KMS-11 (cell line): ENCODE results near the gene BRD4.

Experiments used
- H2AFZ ChIP-seq: fragments of 200-600 bp; sonication (generic); 2 replicates; pipeline ENCODE4 v1.6.1; 2016; ENCODE audit warnings: antibody characterized with exemption, mixed run types, low read depth
- H3K27ac ChIP-seq: fragments of 200-600 bp; sonication (generic); 2 replicates; pipeline ENCODE4 v1.6.1; 2016; ENCODE audit warnings: mild to moderate bottlenecking, mixed run types
- H3K27me3 ChIP-seq: fragments of 200-600 bp; sonication (generic); 2 replicates; pipeline ENCODE4 v1.6.1; 2017; ENCODE audit warnings: mild to moderate bottlenecking, low read depth, mixed run types, moderate library complexity; ENCODE audit not compliant: insufficient read depth
- H3K36me3 ChIP-seq: fragments of 200-600 bp; sonication (generic); 2 replicates; pipeline ENCODE4 v1.6.1; 2017; ENCODE audit warnings: mild to moderate bottlenecking, mixed run types; ENCODE audit not compliant: insufficient read depth
- H3K4me1 ChIP-seq: fragments of 200-600 bp; sonication (generic); 2 replicates; pipeline ENCODE4 v1.6.1; 2016; ENCODE audit warnings: mild to moderate bottlenecking, low read depth, mixed run types; ENCODE audit not compliant: poor library complexity, severe bottlenecking
- H3K4me2 ChIP-seq: fragments of 200-600 bp; sonication (generic); 2 replicates; pipeline ENCODE4 v1.7.0; 2016; ENCODE audit warnings: mild to moderate bottlenecking, mixed run types
- H3K4me3 ChIP-seq: fragments of 200-600 bp; sonication (generic); IDR thresholded peaks from 2 replicates; pipeline ENCODE4 v1.6.1; 2017; ENCODE audit warnings: low read depth, low read length, mixed read lengths; ENCODE audit not compliant: insufficient read depth
- H3K79me2 ChIP-seq: fragments of 200-600 bp; sonication (generic); 2 replicates; pipeline ENCODE4 v1.6.1; 2016; ENCODE audit warnings: low read depth, mixed run types; ENCODE audit not compliant: insufficient read depth
- H3K9ac ChIP-seq: fragments of 200-600 bp; sonication (generic); 2 replicates; pipeline ENCODE4 v1.6.1; 2016; ENCODE audit warnings: mild to moderate bottlenecking, mixed run types
- H4K20me1 ChIP-seq: fragments of 200-600 bp; sonication (generic); 2 replicates; pipeline ENCODE4 v1.6.1; 2016; ENCODE audit warnings: mild to moderate bottlenecking, mixed run types; ENCODE audit not compliant: insufficient read depth
- CTCF ChIP-seq: fragments of 200-600 bp; sonication (generic); conservative IDR thresholded peaks from 2 replicates; pipeline ENCODE4 v1.6.1; 2017; ENCODE audit warnings: low read depth, mild to moderate bottlenecking, antibody characterized with exemption, low read length, moderate library complexity, mixed read lengths

Gene BRD4

GRCh38 chr19:15249972-15250639 lies 82.2 kb downstream of the BRD4 start:
- no peak overlapping the region for H3K9ac ChIP-seq
- no peaks in the 10 kb centered on the region for H3K36me3 ChIP-seq
- no peak for TF ChIP-seq CTCF
- no peaks in the 10 kb centered on the region for H4K20me1 ChIP-seq
- no peak overlapping the region for H2AFZ ChIP-seq
- no peaks in the 10 kb centered on the region for H3K79me2 ChIP-seq
- peaks cover 7% of the 10 kb centered on the region for H3K4me1 ChIP-seq
- no peaks in the 10 kb centered on the region for H3K27me3 ChIP-seq
- H3K4me2 ChIP-seq = no peak overlapping the region
- H3K4me3 ChIP-seq = no peak overlapping the region
- H3K27ac ChIP-seq = no peak overlapping the region

GRCh38 chr19:15249528-15249874 lies 82.8 kb downstream of the BRD4 start:
- H3K36me3 ChIP-seq = no peaks in the 10 kb centered on the region
- no peak overlapping the region for H3K4me2 ChIP-seq
- TF ChIP-seq CTCF = no peak

GRCh38 chr19:15248648-15249527 lies 83.5 kb downstream of the BRD4 start:
- H4K20me1 ChIP-seq = no peaks in the 10 kb centered on the region
- no peaks in the 10 kb centered on the region for H3K79me2 ChIP-seq
- peaks cover 7% of the 10 kb centered on the region for H3K4me1 ChIP-seq
- H2AFZ ChIP-seq = no peak overlapping the region
- no peak for TF ChIP-seq CTCF
- no peak overlapping the region for H3K27ac ChIP-seq
- H3K36me3 ChIP-seq = no peaks in the 10 kb centered on the region
- H3K4me2 ChIP-seq = no peak overlapping the region
- H3K4me3 ChIP-seq = no peak overlapping the region
- H3K27me3 ChIP-seq = no peaks in the 10 kb centered on the region
- no peak overlapping the region for H3K9ac ChIP-seq

More at GRCh38 chr19:15249528-15249874, 82.8 kb downstream of the BRD4 start:
- peaks cover 7% of the 10 kb centered on the region for H3K4me1 ChIP-seq
- no peak overlapping the region for H2AFZ ChIP-seq
- no peaks in the 10 kb centered on the region for H3K79me2 ChIP-seq
- H3K27me3 ChIP-seq = no peaks in the 10 kb centered on the region
- no peak overlapping the region for H3K9ac ChIP-seq
- H4K20me1 ChIP-seq = no peaks in the 10 kb centered on the region
- H3K27ac ChIP-seq = no peak overlapping the region
- no peak overlapping the region for H3K4me3 ChIP-seq

GRCh38 chr19:15248106-15248505 lies 84.2 kb downstream of the BRD4 start:
- Histone ChIP-seq H2AFZ (no peak overlapping the region), H3K4me3 (no peak overlapping the region), H3K4me1 (peaks cover 7% of the 10 kb centered on the region), H3K36me3 (no peaks in the 10 kb centered on the region), H3K27me3 (no peaks in the 10 kb centered on the region), H4K20me1 (no peaks in the 10 kb centered on the region), H3K27ac (no peak overlapping the region), H3K79me2 (no peaks in the 10 kb centered on the region), H3K4me2 (no peak overlapping the region), H3K9ac (no peak overlapping the region)
- no peak for TF ChIP-seq CTCF
